Mononuclear cell (primary cell): Measurements from ENCODE around the gene CASP9. TPM values are rescaled to one million over a fixed set of nuclear protein-coding genes. Genes with fewer than 3 reads are reported as not detected.

ENCODE experiments used
- H3K27me3 ChIP-seq: 2 replicates; pipeline ENCODE4 v1.6.0; 2011; ENCODE audit warnings: low read length, control low read depth; ENCODE audit not compliant: insufficient read depth
- H3K4me1 ChIP-seq: 2 replicates; pipeline ENCODE4 v1.5.1; 2011; ENCODE audit warnings: mild to moderate bottlenecking, low read length, control low read depth; ENCODE audit not compliant: insufficient read depth
- H3K4me3 ChIP-seq: 2 replicates; pipeline ENCODE4 v1.5.1; 2011; ENCODE audit warnings: mild to moderate bottlenecking, low read length, moderate library complexity
- H3K9me3 ChIP-seq: 2 replicates; pipeline ENCODE4 v1.5.1; 2011; ENCODE audit warnings: low read depth, mild to moderate bottlenecking, control low read depth, low read length
- total RNA-seq: library from RNA; depleted of rRNA; stranded (reverse); fragments of >200 nt; gene quantifications from one replicate; pipeline ENCODE4 v1.2.3, GENCODE V29; 2012

CASP9 gene
- total RNA-seq, result 12.0 TPM

DNA sequence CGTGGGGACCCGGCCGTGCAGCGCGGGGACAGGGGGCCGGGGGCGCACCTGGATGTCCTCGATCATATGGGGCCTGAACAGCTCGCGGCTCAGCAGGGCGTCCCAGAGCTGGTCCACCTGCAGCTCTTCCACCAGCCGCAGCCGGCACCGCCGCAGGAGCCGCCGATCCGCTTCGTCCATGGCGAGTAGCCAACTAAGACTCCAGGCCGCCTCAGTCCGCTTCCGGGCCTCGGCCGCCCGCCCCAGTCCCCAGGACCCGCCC, at the start of gene CASP9:
TSS of gene CASP9 (minus strand) at position 195 of the 262 bp plus-strand sequence. CDS start at position 180, 15 bp downstream.
- peaks cover 45% of the 10 kb centered on the region for H3K4me1 ChIP-seq
- H3K4me3 ChIP-seq, result peak within 1 kb of the TSS; percentile 48
- no peaks in the 10 kb centered on the region for H3K27me3 ChIP-seq
- no peaks in the 10 kb centered on the region for H3K9me3 ChIP-seq

DNA sequence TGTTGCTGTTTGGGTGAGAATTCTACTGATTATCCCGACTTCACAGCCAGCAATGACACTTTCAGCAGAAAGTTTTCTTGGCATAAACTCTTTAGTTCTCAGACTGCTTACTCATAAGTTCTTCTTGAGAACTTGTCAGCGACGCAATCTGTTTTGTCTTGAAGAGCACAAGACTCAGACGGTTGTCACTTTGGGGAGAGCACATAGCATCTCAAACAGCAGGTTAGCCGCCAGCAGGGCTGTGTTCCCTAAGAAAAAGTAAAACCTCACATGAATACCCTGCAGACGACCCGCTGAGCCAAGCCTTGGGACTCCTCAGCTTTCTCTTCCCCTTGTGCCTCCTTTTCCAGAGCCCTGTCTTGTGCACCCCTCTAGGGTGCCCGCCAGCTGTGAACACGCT, 49.5 kb upstream of the CASP9 start:
- Histone ChIP-seq H3K27me3 (no peaks in the 10 kb centered on the region), H3K4me3 (no peak overlapping the region), H3K4me1 (peaks cover 14% of the 10 kb centered on the region), H3K9me3 (no peaks in the 10 kb centered on the region)

DNA sequence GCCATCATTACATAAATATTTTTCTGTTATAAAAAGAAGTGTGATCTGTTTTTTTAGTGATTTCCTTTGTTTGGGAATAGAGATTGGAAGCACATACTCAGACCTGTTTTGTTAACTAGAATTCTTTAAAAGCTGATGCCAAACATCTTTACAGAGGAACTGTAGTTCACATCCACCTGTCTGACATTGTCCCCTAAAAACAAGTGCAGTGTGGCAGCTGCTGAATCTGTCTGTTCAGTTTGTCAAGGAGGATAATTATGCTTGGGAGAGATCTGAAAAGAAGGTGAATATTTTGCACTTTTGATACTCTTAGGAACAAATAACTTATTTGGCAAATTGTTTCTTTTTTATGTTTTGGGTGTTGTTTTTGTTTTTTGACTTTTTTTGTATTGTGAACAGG, 47.3 kb upstream of the CASP9 start:
- H3K9me3 ChIP-seq, result no peaks in the 10 kb centered on the region
- no peaks in the 10 kb centered on the region for H3K4me1 ChIP-seq
- H3K4me3 ChIP-seq, result no peak overlapping the region
- H3K27me3 ChIP-seq, result no peaks in the 10 kb centered on the region

DNA sequence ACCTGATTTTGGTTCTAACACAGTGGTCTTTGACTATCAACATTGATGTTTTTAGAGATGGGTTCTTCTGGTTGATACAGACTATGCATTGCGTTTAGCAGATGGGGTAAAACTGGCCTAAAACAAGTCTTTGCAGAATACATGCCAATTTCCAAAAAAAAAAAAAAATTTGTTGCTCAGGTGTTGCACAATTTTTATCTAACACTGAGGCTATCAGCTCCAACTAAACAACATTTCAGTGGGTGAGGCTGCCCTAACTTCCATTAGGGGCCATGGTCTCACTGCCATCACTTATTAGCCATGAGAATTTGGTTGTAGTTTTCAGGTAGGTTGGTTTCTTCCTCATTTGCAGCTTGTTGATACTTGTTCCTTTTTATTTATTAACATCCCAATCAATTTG, 46.8 kb upstream of the CASP9 start:
- Histone ChIP-seq H3K27me3 (no peaks in the 10 kb centered on the region), H3K4me3 (no peak overlapping the region), H3K9me3 (no peaks in the 10 kb centered on the region), H3K4me1 (no peaks in the 10 kb centered on the region)

DNA sequence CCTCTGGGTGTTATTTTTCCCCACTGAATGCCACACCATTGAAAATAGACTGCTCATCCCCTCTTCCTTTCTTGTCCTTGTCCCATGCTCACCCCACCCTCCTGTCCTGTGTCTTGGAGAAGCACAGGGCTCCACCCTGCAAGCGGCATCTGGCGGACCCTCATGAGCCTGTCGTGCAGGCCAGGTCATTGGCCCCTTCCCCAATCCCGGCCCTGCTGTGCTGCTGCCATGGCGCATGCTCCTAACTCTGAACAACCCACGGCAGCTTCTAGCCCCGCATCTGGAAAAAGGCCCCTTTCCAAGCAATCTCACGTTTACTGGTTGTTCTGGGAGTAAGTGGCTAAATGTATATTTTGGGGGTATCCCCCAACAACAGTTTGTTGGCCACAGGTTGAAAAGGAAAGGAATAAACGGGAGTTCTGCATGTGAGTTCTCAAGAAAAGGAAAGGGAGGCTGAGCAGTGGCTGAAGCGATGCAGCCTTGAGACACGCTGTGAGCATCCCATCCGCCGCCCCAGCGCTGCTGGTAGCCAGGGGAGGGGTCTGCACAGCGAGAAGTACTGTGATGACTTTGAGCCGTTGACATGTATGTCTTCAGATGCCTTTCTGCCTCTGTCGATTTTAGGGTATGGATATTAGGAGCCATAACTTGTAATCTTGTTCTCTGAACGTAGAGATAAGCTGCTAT, 44.5 kb upstream of the CASP9 start:
- H3K4me1 ChIP-seq, result peaks cover 6% of the 10 kb centered on the region
- H3K9me3 ChIP-seq, result no peaks in the 10 kb centered on the region
- no peaks in the 10 kb centered on the region for H3K27me3 ChIP-seq
- no peak overlapping the region for H3K4me3 ChIP-seq

DNA sequence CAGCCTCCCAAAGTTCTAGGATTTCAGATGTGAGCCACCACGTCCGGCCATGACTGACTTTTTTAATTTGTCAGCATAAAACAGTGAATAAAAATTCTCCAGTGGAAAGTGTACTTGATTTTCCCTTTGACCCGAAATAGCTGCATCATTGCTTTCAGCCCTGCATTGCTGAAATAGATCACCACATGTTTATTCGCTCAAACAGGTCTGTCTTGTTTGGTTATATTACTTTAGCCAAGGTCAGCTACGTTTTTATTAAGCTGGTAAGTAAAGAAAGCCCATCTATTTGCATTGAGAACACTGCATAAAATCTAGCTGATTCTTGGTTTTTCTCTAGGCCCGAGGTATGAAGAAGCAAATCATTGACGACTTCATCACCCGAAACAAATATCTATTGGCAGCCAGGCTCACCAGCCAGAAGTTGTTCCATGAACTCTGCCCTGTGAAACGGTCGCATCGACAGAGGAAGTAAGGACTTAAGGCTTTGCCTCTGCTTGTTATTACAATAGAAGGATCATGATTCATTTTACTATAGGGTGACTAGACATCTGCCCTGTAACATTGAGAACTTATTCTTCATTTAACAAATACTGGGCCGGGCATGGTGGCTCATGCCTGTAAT, 35.3 kb upstream of the CASP9 start:
- Histone ChIP-seq H3K4me3 (no peak overlapping the region), H3K27me3 (no peaks in the 10 kb centered on the region), H3K4me1 (peaks cover 6% of the 10 kb centered on the region), H3K9me3 (no peaks in the 10 kb centered on the region)

DNA sequence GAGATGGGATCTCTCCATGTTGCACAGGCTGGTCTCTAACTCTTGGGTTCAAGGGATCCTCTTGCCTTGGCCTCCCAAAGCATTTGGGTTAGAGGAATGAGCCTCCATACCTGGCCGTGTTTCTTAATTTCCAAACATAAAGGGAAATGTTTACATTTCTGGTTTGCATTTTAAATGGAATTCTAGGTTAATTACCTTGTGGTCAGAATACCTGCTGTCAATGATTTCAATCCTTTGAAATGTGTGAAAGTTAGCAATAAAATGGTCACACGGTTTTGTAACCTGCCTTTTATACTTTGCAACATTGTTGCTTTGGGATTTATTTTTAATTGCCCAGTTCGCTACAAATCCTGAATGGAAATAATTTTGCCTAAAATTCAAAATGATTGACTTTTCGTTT, 34.5 kb upstream of the CASP9 start:
- Histone ChIP-seq H3K9me3 (no peaks in the 10 kb centered on the region), H3K27me3 (no peaks in the 10 kb centered on the region), H3K4me1 (no peaks in the 10 kb centered on the region)

DNA sequence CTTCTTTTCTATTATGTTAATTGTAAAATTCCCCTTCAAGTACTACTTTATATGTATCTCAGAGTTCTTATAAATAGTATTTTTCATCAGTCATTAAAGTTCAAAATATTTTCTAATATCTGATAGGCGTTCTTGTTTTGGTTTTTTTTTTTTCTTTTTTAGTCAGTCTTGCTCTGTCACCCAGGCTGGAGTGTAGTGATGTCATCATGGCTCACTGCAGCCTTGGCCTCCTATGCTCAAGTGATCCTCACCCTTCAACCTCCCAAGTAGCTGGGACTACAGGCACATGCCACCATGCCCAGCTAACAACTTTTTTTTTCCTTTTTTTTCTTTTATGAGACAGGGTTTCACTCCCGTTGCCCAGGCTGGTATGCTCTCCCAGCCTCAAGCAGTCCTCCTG, 33.6 kb upstream of the CASP9 start:
- H3K9me3 ChIP-seq, result no peaks in the 10 kb centered on the region
- no peaks in the 10 kb centered on the region for H3K27me3 ChIP-seq
- H3K4me3 ChIP-seq, result no peak overlapping the region
- no peaks in the 10 kb centered on the region for H3K4me1 ChIP-seq

More for the DNA sequence above, 34.5 kb upstream of the CASP9 start:
- H3K4me3 ChIP-seq, result no peak overlapping the region

DNA sequence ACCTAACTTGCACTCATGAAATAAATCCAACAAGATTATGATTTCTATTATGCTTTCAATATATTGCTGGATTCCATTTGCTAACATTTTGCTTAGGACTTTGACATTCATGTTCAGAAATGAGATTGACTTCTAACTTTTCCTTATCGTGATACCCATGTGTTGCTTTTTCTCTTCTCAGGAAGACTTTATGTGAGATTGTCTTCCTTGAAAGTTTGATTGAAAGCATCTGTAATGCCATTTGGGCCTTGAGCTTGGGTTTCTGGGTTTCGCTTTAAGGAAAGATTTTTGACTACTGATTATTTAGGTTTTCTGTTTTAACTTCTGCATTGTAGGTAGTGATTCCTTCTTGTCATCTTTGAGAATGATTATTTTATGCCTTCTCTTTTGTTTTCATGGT, 33.0 kb upstream of the CASP9 start:
- H3K4me1 ChIP-seq, result no peaks in the 10 kb centered on the region
- H3K9me3 ChIP-seq, result no peaks in the 10 kb centered on the region
- H3K4me3 ChIP-seq, result no peak overlapping the region
- no peaks in the 10 kb centered on the region for H3K27me3 ChIP-seq

DNA sequence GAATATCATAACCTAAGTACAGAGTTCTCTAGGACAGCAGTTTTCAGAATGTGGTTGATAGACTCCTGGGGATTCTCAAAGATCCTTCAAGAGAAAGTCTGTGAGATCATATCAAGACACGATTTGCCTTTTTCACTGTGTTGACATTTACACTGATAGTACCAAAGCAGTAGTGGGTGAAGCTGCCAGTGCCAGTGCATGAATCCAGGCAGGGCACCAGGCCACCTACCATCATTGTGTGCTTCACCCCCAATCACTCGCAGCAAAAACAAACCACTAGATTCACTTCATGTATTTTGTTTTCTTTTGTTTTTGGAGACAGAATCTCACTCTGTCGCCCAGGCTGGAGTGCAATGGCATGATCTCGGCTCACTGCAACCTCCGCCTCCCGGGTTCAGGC, 26.6 kb upstream of the CASP9 start:
- H3K4me1 ChIP-seq, result no peaks in the 10 kb centered on the region
- H3K27me3 ChIP-seq, result no peaks in the 10 kb centered on the region
- no peak overlapping the region for H3K4me3 ChIP-seq
- H3K9me3 ChIP-seq, result no peaks in the 10 kb centered on the region

DNA sequence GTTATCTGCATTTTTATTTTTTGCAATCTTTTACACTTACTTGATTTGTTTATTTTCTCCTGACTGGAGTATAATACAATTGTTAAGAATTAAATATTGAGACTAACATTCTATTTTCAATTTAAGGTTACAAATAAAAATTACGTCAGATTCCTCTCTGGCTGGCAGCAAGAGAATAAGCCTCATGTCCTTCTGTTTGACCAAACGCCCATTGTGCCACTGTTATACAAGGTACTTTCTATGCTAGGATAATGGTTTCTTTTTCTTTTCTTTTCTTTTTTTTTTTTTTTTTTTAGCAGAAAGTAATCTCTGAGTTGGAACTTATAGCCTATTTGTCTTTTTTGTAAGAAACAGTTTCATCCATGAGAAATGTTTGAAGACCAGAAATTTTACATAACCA, 22.6 kb upstream of the CASP9 start:
- H3K9me3 ChIP-seq, result no peaks in the 10 kb centered on the region
- H3K4me1 ChIP-seq, result no peaks in the 10 kb centered on the region
- no peaks in the 10 kb centered on the region for H3K27me3 ChIP-seq
- H3K4me3 ChIP-seq, result no peak overlapping the region

DNA sequence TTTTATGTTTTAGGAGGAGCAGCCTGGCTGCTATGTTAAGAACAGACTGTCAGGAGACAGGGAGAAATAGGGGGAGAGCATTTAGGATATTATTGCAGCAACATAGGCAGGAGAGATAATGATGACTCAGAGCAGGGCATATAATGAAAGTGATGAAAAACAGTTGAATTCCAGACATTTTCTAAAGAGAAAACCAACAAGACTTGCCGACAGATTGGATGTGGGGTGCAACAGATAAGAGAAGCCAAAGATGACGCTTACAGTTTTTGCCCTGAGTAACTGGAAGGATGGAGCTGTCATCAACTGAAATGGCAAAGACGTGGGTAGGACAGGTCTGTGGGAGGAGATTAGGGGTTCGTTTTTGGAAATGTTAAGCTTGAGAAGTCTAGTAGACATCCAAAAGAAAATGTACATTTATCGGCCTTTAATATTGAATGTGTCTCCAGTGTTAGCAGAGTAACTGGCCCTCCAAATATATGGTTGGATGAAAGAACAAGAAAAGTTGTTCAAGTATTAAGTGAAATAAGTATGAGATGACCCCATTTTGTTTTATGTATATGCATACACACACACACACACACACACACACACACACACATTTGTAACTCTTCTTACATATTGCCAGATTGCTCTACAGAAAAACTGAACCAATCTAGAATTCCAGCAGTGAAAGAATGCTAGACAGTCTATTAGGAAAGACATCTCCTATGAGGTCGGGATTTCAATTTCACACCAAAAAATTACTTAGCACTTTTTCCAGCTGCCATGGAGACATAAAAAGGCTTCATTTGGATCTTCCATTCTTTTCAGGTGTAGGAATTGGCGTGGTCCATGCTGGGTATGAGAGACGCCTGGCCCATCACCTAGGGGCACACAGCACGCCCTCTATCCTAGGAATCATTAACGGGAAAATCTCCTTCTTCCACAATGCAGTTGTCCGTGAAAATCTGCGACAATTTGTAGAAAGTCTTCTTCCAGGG, 19.9 kb upstream of the CASP9 start:
- no peaks in the 10 kb centered on the region for H3K4me1 ChIP-seq
- H3K9me3 ChIP-seq, result no peaks in the 10 kb centered on the region
- no peak overlapping the region for H3K4me3 ChIP-seq
- no peaks in the 10 kb centered on the region for H3K27me3 ChIP-seq

DNA sequence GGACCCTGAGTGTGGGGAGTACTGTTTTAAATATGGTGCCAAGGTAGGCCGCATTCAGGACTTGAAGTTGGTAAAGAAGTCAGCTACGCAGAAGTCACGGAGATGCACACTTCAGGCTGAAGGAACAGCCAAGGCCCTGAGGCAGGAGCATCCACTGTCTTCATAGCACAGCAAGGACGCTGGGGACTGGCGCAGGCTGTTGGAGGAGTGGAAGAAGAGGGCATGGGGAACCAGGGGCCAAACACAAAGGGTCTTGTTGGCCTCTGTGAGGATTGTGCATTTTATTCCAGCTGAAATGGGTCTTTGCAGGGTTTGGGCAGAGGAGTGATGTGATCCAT, 19.2 kb upstream of the CASP9 start:
- Histone ChIP-seq H3K9me3 (no peaks in the 10 kb centered on the region), H3K4me3 (no peak overlapping the region), H3K4me1 (no peaks in the 10 kb centered on the region), H3K27me3 (no peaks in the 10 kb centered on the region)

DNA sequence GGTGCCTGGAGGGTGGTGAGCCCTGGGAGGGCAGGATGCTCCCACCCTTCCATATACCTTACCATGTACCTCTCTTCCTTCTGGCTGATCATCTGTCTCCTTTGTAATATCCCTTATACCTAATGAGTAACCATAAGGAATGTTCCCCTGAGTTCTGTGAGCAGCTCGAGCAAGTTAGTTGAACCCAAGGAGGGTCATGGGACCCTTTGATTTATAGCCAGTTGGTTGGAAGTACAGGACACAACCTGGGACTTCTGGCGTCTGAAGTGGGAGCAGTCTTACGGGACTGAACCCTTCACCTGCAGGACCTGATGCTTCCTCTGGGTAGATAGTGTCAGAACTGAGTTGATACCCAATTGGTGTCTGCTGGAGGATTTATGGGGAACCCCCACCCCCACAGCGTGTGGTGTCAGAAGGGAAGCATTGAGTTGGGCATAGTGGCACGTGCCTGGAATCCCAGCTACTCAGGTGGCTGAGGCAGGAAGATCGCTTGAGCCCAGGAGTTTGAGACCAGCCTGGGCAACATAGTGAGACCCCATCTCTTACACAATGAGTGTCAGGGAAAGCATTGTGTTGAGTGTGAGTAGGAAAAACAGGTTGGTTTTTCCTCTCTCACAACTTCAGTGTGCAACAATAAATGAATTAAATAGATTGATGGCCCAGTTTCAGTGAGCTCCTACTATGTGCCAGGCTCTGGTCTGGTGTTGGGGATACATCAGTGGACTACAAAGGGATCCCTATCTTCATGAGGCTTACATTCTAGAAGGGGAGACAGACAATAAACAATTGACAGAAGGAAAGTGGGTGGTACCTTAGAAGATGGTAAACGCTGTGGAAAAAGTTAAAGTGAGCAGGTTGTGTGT, 18.6 kb upstream of the CASP9 start:
- H3K27me3 ChIP-seq, result no peaks in the 10 kb centered on the region
- no peaks in the 10 kb centered on the region for H3K4me1 ChIP-seq
- no peak overlapping the region for H3K4me3 ChIP-seq
- H3K9me3 ChIP-seq, result no peaks in the 10 kb centered on the region
